K562 (cell line): ENCODE results near the gene PRELID1. TPM values are rescaled to one million over a fixed set of nuclear protein-coding genes. Genes with fewer than 3 reads are reported as not detected.
A peak's percentile ranks its signal among the peaks of the same experiment; 100 is the strongest.

Experiments
- ATF3 ChIP-seq, 2 experiments: fragments of 450-650 bp in 1 of 2; sonication (generic) in 1 of 2; formaldehyde crosslinking in 1 of 2; IDR thresholded peaks in 1 of 2; conservative IDR thresholded peaks in 1 of 2; 2 replicates each; pipeline versions ENCODE4 v1.6.1 to v1.8.1; 2016 to 2023; ENCODE audit warnings: mild to moderate bottlenecking in 2 of 2, moderate library complexity in 2 of 2, inconsistent platforms in 1 of 2, missing genetic modification reagents in 1 of 2
- BRCA1 ChIP-seq, 2 experiments: fragments of 450-650 bp in 1 of 2; sonication (generic) in 1 of 2; formaldehyde crosslinking in 1 of 2; IDR thresholded peaks; 2 replicates each; pipeline versions ENCODE4 v1.5.0 to v1.6.1; 2017 to 2020; ENCODE audit warnings: mild to moderate bottlenecking in 1 of 2, missing genetic modification reagents in 1 of 2
- CBFA2T2 ChIP-seq: fragments of 450-650 bp; conservative IDR thresholded peaks from 2 replicates; pipeline ENCODE4 v1.6.1; 2017; ENCODE audit warnings: mild to moderate bottlenecking
- CTBP1 ChIP-seq: fragments of 450-650 bp; IDR thresholded peaks from 2 replicates; pipeline ENCODE4 v1.6.1; 2016; ENCODE audit warnings: borderline replicate concordance
- E2F4 ChIP-seq: sonication (generic); formaldehyde crosslinking; IDR thresholded peaks from 2 replicates; pipeline ENCODE4 v1.8.0; 2022; ENCODE audit warnings: mild to moderate bottlenecking, low read depth, missing genetic modification reagents
- ESRRA ChIP-seq: fragments of 450-650 bp; IDR thresholded peaks from 2 replicates; pipeline ENCODE4 v1.6.1; 2014; ENCODE audit warnings: low read depth, mild to moderate bottlenecking, moderate library complexity, borderline replicate concordance
- GABPA ChIP-seq: fragments of 200-800 bp; sonication (Bioruptor generic); conservative IDR thresholded peaks from 2 replicates; pipeline ENCODE4 v1.6.1; 2016; ENCODE audit warnings: low read depth, missing genetic modification characterization, missing compliant biosample characterization
- IRF2 ChIP-seq: sonication (generic); formaldehyde crosslinking; IDR thresholded peaks from 2 replicates; pipeline ENCODE4 v1.8.1; 2022; ENCODE audit warnings: mild to moderate bottlenecking, missing genetic modification reagents
- STAG1 ChIP-seq: sonication (generic); formaldehyde crosslinking; IDR thresholded peaks from 2 replicates; pipeline ENCODE4 v1.5.0; 2020; ENCODE audit warnings: missing genetic modification reagents, borderline replicate concordance
- TARDBP ChIP-seq: fragments of 450-650 bp; IDR thresholded peaks from 2 replicates; pipeline ENCODE4 v1.6.1; 2016
- TBL1XR1 ChIP-seq, 2 experiments: IDR thresholded peaks; 2 replicates each; pipeline ENCODE4 v1.6.1; 2012; ENCODE audit warnings: improper control_type of control experiment in 2 of 2, low read length in 2 of 2, mild to moderate bottlenecking in 1 of 2
- XRCC3 ChIP-seq: fragments of 450-650 bp; IDR thresholded peaks from 2 replicates; pipeline ENCODE4 v1.6.1; 2017; ENCODE audit warnings: mild to moderate bottlenecking, moderate library complexity
- ZBTB2 ChIP-seq: fragments of 450-650 bp; IDR thresholded peaks from 2 replicates; pipeline ENCODE4 v1.6.1; 2016; ENCODE audit warnings: antibody characterized with exemption
- ZNF232 ChIP-seq: sonication (generic); formaldehyde crosslinking; IDR thresholded peaks from 2 replicates; pipeline ENCODE4 v1.8.0; 2022; ENCODE audit warnings: mild to moderate bottlenecking, missing genetic modification reagents
- ZNF277 ChIP-seq: fragments of 250-450 bp; sonication (Bioruptor Pico); IDR thresholded peaks from 2 replicates; pipeline ENCODE4 v1.8.0; 2022; ENCODE audit warnings: inconsistent platforms, mild to moderate bottlenecking, moderate library complexity, borderline replicate concordance
- ZNF449 ChIP-seq: fragments of 250-450 bp; sonication (Bioruptor Pico); IDR thresholded peaks from 2 replicates; pipeline ENCODE4 v1.8.0; 2022; ENCODE audit warnings: moderate library complexity, mild to moderate bottlenecking, inconsistent platforms
- ZNF655 ChIP-seq: fragments of 250-450 bp; sonication (Bioruptor Pico); IDR thresholded peaks from 2 replicates; pipeline ENCODE4 v1.5.0; 2021
- polyA plus RNA-seq, 8 experiments: library from polyadenylated mRNA; depleted of rRNA in 4 of 8; stranded (reverse) in 5 of 8; unstranded in 3 of 8; fragments of >200 nt; fragmentation: Nextera tagmentation in 2 of 8; fragmentation: Illumina TruSeq in 1 of 8; extraction: Ambion mirVana in 2 of 8; extraction: Trizol in 1 of 8; gene quantifications; 2 replicates each; pipeline versions ENCODE4 v1.2.1 to v1.2.3, GENCODE V29; 2011 to 2014; ENCODE audit warnings: inconsistent platforms in 1 of 8, missing spikeins in 1 of 8
- total RNA-seq, 7 experiments: library from RNA; depleted of rRNA in 6 of 7; stranded (reverse); fragments of >200 nt in 6 of 7; fragmentation: Illumina TruSeq in 2 of 7; extraction: Trizol in 2 of 7; gene quantifications; 2 replicates each; pipeline versions ENCODE4 v1.2.1 to v1.2.3, GENCODE V29; 2011 to 2021; ENCODE audit warnings: low replicate concordance in 1 of 7

PRELID1 gene
- total and polyA plus RNA-seq, 9 of the 15 experiments (the other 6 are each of a cell fraction or from before 2014, with no cell fraction given), result 40.1 to 484 (median 340) TPM

GRCh38 chr5:177351392-177352329 is 48.1 kb downstream of the PRELID1 start, which contains the start of gene LMAN2 (continued):
- TF ChIP-seq IRF2 (no peak), XRCC3 (no peak), CTBP1 (no peak; the same call in 1 of the 2 replicates), STAG1 (CRISPR knock-in tag) (no peak), ZNF449 (CRISPR knock-in tag) (no peak), ATF3 (IDR thresholded peaks at IDR 0.05) (no peak), ATF3 (CRISPR knock-in tag; conservative IDR thresholded peaks at IDR 0.05) (0 out of 2 replicates have a peak, but pooled peaks have one; percentile 57), TARDBP (no peak), CBFA2T2 (no peak), ZBTB2 (no peak), ZNF655 (CRISPR knock-in tag) (no peak), BRCA1 (IDR thresholded peaks at IDR 0.05) (no peak), BRCA1 (CRISPR knock-in tag; IDR thresholded peaks at IDR 0.05) (no peak), TBL1XR1 (IDR thresholded peaks at IDR 0.05; ENCODE audit: low read length in 2 of 2) (peak in 1 of 2 experiments; percentile 25; a peak in 1 of 4 replicates), ESRRA (peak; percentile 73), ZNF277 (CRISPR knock-in tag) (no peak), GABPA (tag) (peak; percentile 100), ZNF232 (no peak), E2F4 (CRISPR knock-in tag) (no peak)
